Subcutaneous abdominal adipose tissue (tissue), 5 donors: Measurements from ENCODE around the gene TRIOBP.
"Not testable (repeated sequence)": the region's sequence is repeated elsewhere in the genome, so short reads cannot be mapped to it uniquely, and the experiment has no call there.

Experiments
- H3K27ac ChIP-seq: one replicate; pipeline ENCODE4 v1.7.0; 2013; ENCODE audit warnings: low read depth, mild to moderate bottlenecking, inconsistent platforms, low read length, moderate library complexity
- H3K27me3 ChIP-seq, 5 donors: one replicate each; pipeline ENCODE4 v1.7.0; 2013; ENCODE audit warnings: low read length in 5 of 5, inconsistent platforms in 1 of 5; ENCODE audit not compliant: control insufficient read depth in 5 of 5, insufficient read depth in 4 of 5
- H3K36me3 ChIP-seq, 5 donors: one replicate each; pipeline ENCODE4 v1.7.0; 2013; ENCODE audit warnings: low read length in 5 of 5; ENCODE audit not compliant: control insufficient read depth in 5 of 5, insufficient read depth in 5 of 5
- H3K4me1 ChIP-seq, 5 donors: one replicate each; pipeline ENCODE4 v1.7.0; 2013; ENCODE audit warnings: low read length in 5 of 5, mild to moderate bottlenecking in 3 of 5, moderate library complexity in 1 of 5; ENCODE audit not compliant: control insufficient read depth in 5 of 5, insufficient read depth in 5 of 5
- H3K4me3 ChIP-seq, 5 donors: one replicate each; pipeline ENCODE4 v1.7.0; 2013; ENCODE audit warnings: low read length in 5 of 5, low read depth in 1 of 5
- H3K9ac ChIP-seq, 5 donors: one replicate each; pipeline ENCODE4 v1.7.0; 2013; ENCODE audit warnings: low read length in 5 of 5, mild to moderate bottlenecking in 4 of 5, moderate library complexity in 3 of 5
- H3K9me3 ChIP-seq, 5 donors: one replicate each; pipeline ENCODE4 v1.7.0; 2013; ENCODE audit warnings: low read length in 5 of 5; ENCODE audit not compliant: control insufficient read depth in 5 of 5
- donor health status: healthy.
- donor health status: healthy.
- donor health status: healthy.
- donor health status: healthy.
- donor health status: healthy.

The TRIOBP gene

GRCh38 chr22:37710675-37711074 lies 13.8 kb downstream of the TRIOBP start:
- Histone ChIP-seq H3K9me3 (no peaks in the 10 kb centered on the region), H3K36me3 (peaks cover 0 to 8% (median 0%) of the 10 kb centered on the region in 5 donors), H3K27ac (no peak overlapping the region), H3K4me1 (peaks cover 0 to 12% (median 5%) of the 10 kb centered on the region in 5 donors), H3K4me3 (no peak overlapping the region), H3K9ac (no peak overlapping the region), H3K27me3 (no peaks in the 10 kb centered on the region)

- no peak overlapping the region for H3K9ac ChIP-seq
- no peak overlapping the region for H3K4me3 ChIP-seq
- H3K4me1 ChIP-seq, result peaks cover 0 to 12% (median 5%) of the 10 kb centered on the region in 5 donors
- H3K27me3 ChIP-seq, result no peaks in the 10 kb centered on the region
- no peaks in the 10 kb centered on the region for H3K9me3 ChIP-seq
- H3K27ac ChIP-seq, result no peak overlapping the region
- peaks cover 0 to 8% (median 0%) of the 10 kb centered on the region in 5 donors for H3K36me3 ChIP-seq
These were observed 14.6 kb downstream of the TRIOBP start for GRCh38 chr22:37711490-37711889.

DNA sequence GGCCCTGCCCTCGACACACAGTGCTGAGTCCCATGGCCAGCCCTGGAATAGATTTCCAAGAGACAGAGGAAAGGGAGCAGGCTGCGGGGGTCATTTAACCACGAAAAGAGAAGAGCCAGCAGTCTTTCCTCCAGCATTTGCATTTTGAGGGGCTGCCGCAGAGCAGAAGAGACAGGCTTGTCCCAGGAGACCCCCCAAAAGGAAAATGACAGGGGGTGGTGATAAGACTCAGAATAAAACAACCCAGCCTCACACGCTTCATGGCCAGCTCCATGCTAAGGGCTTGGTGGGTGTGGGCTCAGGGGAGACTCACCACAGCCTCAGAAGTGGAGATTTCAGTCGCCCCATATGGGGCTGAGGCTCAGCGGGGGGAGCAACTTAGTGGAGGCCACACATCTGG lies 16.9 kb downstream of the TRIOBP start:
- peaks cover 0 to 4% (median 4%) of the 10 kb centered on the region in 5 donors for H3K4me1 ChIP-seq
- H3K36me3 ChIP-seq, result peaks cover 0 to 8% (median 0%) of the 10 kb centered on the region in 5 donors
- no peak overlapping the region for H3K9ac ChIP-seq
- no peak overlapping the region for H3K4me3 ChIP-seq
- no peaks in the 10 kb centered on the region for H3K9me3 ChIP-seq
- H3K27ac ChIP-seq, result no peak overlapping the region
- no peaks in the 10 kb centered on the region for H3K27me3 ChIP-seq

DNA sequence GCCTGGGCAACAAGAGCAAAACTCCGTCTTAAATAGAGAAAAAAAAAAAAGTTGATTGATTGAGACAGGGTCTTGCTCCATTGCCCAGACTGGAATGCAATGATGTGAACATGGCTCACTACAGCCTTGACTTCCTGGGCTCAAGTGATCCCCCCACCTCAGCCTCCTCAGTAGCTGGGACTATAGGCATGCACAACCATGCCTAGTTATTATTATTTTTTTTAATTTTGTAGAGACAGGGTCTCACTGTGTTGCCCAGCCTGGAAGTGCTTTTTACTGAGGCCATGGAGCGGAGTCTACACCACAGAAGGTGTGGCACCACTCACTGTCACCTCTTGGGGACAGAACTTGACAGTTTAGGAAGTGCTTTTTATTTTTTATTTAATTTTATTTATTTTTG lies 17.8 kb downstream of the TRIOBP start:
- Histone ChIP-seq H3K4me1 (no peaks in the 10 kb centered on the region), H3K27ac (no peak overlapping the region), H3K27me3 (no peaks in the 10 kb centered on the region), H3K9me3 (no peaks in the 10 kb centered on the region), H3K36me3 (peaks cover 0 to 8% (median 0%) of the 10 kb centered on the region in 5 donors), H3K4me3 (no peak overlapping the region), H3K9ac (no peak overlapping the region)

- H3K36me3 ChIP-seq, result peaks cover 0 to 4% (median 0%) of the 10 kb centered on the region in 5 donors
- no peaks in the 10 kb centered on the region for H3K4me1 ChIP-seq
- H3K4me3 ChIP-seq, result no peak overlapping the region
- H3K9me3 ChIP-seq, result no peaks in the 10 kb centered on the region
- no peak overlapping the region for H3K27ac ChIP-seq
- no peaks in the 10 kb centered on the region for H3K27me3 ChIP-seq
- H3K9ac ChIP-seq, result no peak overlapping the region
These were observed 18.9 kb downstream of the TRIOBP start for GRCh38 chr22:37715760-37716159.

DNA sequence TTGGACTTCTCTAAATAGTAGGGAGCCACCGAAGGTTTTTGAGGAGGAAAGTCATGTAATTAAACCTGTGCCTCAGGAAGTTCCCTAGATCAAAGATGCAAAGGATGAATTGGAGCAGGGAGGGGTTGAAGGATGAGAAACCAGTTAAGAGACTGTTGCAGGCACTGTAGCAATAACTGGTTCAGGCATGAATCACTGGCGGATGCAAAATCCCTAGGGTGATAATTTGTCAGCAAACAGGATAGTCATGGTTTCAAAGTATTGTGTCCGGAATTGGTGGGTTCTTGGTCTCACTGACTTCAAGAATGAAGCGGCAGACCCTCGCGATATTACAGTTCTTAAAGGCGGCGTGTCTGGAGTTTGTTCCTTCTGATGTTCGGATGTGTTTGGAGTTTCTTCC lies 19.9 kb downstream of the TRIOBP start:
- no peak overlapping the region for H3K9ac ChIP-seq
- no peaks in the 10 kb centered on the region for H3K4me1 ChIP-seq
- peaks cover 0 to 4% (median 0%) of the 10 kb centered on the region in 5 donors for H3K36me3 ChIP-seq
- H3K27ac ChIP-seq, result no peak overlapping the region
- H3K27me3 ChIP-seq, result no peaks in the 10 kb centered on the region
- no peaks in the 10 kb centered on the region for H3K9me3 ChIP-seq
- no peak overlapping the region for H3K4me3 ChIP-seq

- H3K9ac ChIP-seq, H3K27ac ChIP-seq, H3K4me3 ChIP-seq, H3K36me3 ChIP-seq, H3K27me3 ChIP-seq, H3K4me1 ChIP-seq, H3K9me3 ChIP-seq: not testable (repeated sequence)
These were observed 20.4 kb downstream of the TRIOBP start for GRCh38 chr22:37717235-37717634.

- H3K36me3 ChIP-seq, H3K4me3 ChIP-seq, H3K9ac ChIP-seq: not testable (repeated sequence)
These were observed 21.0 kb downstream of the TRIOBP start for GRCh38 chr22:37717746-37718305.

GRCh38 chr22:37725551-37726240 lies 28.8 kb downstream of the TRIOBP start:
- H3K9me3 ChIP-seq, result no peaks in the 10 kb centered on the region
- H3K4me3 ChIP-seq, result no peak overlapping the region
- H3K9ac ChIP-seq, result no peak overlapping the region
- H3K4me1 ChIP-seq, result peaks cover 6 to 18% (median 17%) of the 10 kb centered on the region in 5 donors
- peaks cover 0 to 3% (median 0%) of the 10 kb centered on the region in 5 donors for H3K27me3 ChIP-seq
- no peak overlapping the region for H3K27ac ChIP-seq
- peaks cover 0 to 7% (median 5%) of the 10 kb centered on the region in 5 donors for H3K36me3 ChIP-seq

More at GRCh38 chr22:37717746-37718305, 21.0 kb downstream of the TRIOBP start:
- not testable (repeated sequence) for H3K9me3 ChIP-seq, H3K4me1 ChIP-seq, H3K27ac ChIP-seq, H3K27me3 ChIP-seq

DNA sequence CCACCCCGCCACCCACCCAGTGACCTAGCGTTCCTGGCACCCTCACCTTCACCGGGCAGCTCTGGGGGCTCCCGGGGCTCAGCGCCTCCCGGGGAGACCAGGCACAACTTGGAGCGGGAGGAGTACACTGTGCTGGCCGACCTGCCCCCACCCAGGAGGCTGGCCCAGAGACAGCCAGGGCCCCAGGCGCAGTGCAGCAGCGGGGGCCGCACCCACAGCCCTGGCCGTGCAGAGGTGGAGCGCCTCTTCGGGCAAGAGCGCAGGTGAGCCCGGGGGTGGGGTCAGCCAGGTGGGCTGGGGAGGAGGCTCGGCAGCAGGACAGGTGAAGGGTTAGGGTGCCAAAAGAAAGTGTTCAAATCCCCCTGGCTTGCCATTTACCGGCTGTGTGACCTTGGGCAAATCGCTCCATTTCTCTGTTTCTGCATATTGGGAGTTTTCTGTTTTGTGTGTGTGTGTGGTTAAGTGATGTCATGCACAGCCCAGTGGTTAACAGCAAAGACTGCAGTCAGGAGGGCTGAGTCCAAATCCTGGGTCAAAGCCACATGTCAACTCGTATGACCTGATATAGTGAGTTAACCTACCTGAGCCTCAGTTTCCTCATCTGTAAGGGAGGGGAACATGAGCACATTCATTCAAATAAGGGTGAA lies 29.5 kb downstream of the TRIOBP start:
- peaks cover 6 to 23% (median 23%) of the 10 kb centered on the region in 5 donors for H3K4me1 ChIP-seq
- H3K36me3 ChIP-seq, result peaks cover 0 to 7% (median 5%) of the 10 kb centered on the region in 5 donors
- no peaks in the 10 kb centered on the region for H3K9me3 ChIP-seq
- peaks cover 0 to 3% (median 0%) of the 10 kb centered on the region in 5 donors for H3K27me3 ChIP-seq
- no peak overlapping the region for H3K27ac ChIP-seq
- H3K4me3 ChIP-seq, result no peak overlapping the region
- no peak overlapping the region for H3K9ac ChIP-seq
